Stimulated activated naive B cell treated with anti-CD40 and anti-IgM and Interleukin-4, amounts not matched to agents 10 μg/mL and 1 μg/mL and 100 μg/mL, for 72 hours (primary cell): ENCODE results near the gene SLAMF9.

Source experiments
- ATAC-seq, 2 donors: fragments of 150-1000 bp; cut with Tn5 transposase; replicated peaks; 2 replicates each; pipeline ENCODE4 v1.10.0; 2021; ENCODE audit warnings: moderate library complexity in 1 of 2
- DNase-seq: peaks from one replicate; pipeline ENCODE4 v3.0.0; 2021
- H3K27ac Mint-ChIP-seq: one replicate; pipeline ENCODE4 v1.8.0; 2022; ENCODE audit warnings: mild to moderate bottlenecking, mixed read lengths
- H3K27me3 Mint-ChIP-seq, 2 donors: one replicate each; pipeline ENCODE4 v1.8.0; 2022; ENCODE audit warnings: mixed read lengths in 2 of 2
- H3K36me3 Mint-ChIP-seq, 2 donors: one replicate each; pipeline ENCODE4 v1.8.0; 2022; ENCODE audit warnings: mixed read lengths in 2 of 2, mild to moderate bottlenecking in 1 of 2
- H3K4me1 Mint-ChIP-seq, 2 donors: one replicate each; pipeline ENCODE4 v1.8.0; 2022; ENCODE audit warnings: mixed read lengths in 2 of 2, mild to moderate bottlenecking in 1 of 2
- H3K4me3 Mint-ChIP-seq, 2 donors: one replicate each; pipeline ENCODE4 v1.8.0; 2022; ENCODE audit warnings: mild to moderate bottlenecking in 2 of 2, mixed read lengths in 2 of 2, moderate library complexity in 1 of 2
- H3K9me3 Mint-ChIP-seq, 2 donors: one replicate each; pipeline ENCODE4 v1.8.0; 2022; ENCODE audit warnings: mixed read lengths in 2 of 2, mild to moderate bottlenecking in 1 of 2

Gene SLAMF9

DNA sequence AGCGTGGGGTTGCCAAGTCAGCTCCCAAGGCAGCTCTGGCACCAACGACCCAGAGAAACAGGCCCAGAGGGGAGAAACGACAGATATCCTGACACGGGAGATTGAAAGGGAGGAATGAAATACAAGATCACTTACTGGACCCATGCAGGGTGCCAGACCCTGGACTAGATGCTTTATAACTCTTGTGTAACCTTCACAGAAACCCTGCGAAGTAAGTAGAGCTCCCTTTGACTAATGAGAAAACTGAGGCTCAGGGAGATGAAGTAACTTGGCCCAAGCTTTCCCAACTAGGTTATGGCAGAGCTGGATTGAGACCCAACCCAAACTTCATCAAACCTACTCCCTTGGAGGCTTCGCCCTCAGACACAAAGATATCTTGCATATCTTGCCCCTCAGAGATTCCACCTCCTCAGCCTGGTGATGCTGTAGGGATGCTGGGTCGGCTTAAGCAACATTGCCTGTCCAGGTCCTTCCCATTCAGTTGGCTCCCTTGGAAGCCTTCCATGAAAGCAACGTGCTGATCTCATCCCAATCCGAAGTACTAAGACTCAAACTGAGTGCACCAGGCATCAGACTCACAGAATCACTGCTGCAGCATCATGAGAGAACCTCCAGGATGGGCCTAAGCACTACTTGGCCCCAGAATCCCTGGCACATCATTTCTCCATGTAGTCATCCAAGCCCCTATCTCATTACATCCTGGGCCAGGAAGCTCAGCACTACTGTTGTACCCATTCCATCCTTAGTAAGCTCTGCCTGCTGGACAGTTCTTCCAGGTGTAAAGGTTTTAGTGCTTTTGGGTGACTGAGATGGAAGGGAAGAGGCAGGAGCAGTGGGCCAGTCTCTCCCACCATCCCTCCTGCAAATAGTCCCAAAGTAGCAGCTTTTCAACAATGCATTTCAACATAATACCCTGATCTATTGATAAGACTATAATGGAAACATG, 7.5 kb downstream of the SLAMF9 start:
- DNase-seq (no peak), ATAC-seq (no peak)
- Mint-ChIP-seq H3K4me3 (peak overlapping the region; percentile 74 to 81), H3K4me1 (peaks cover 15 to 36% of the 10 kb centered on the region in 2 donors), H3K27me3 (peaks cover 31 to 51% of the 10 kb centered on the region in 2 donors), H3K9me3 (no peaks in the 10 kb centered on the region), H3K27ac (no peak overlapping the region), H3K36me3 (no peaks in the 10 kb centered on the region)

DNA sequence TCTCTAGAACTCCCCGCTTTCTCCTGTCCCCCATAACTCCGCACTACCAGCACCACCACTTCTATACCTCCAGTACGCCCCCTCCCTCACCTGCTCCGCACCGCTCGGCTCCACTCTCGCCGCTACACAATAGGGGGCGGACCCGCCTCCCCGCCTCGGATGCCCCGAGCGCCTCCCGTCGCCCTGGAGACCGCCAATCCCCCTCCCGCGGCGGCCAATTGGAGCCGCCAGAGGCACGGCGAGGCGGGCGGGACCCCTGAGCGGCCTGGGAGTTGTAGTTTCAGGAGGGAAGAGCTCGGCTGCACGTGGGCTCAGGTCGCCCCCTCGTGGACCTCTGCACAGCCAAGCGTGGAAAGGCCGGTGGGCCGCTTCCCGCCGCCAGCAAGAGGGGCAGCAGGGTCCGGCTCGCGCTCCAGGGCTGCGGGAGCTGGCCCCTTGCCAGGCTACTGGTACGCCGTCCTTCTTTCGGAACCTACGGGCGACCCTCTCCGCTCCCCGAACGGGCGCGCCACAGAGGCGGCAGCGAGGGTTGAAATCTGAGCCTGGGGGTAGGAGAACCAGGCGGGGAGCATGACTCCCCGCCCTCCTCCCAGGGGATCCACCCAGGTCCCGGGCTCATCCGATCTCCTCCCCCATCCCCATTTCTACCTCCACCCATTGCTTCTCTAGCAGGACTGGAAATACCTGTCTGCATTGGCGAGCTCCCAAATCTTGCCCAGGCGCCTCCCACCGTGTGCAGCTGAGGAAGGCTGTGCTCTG, 8.4 kb downstream of the SLAMF9 start, which contains the start of gene IGSF9:
IGSF9 (minus strand) TSS at position 131 of the 759 bp plus-strand sequence. CDS start 2,159 bp downstream, outside the sequence.
- Mint-ChIP-seq H3K4me1 (peaks cover 16 to 36% of the 10 kb centered on the region in 2 donors), H3K9me3 (no peaks in the 10 kb centered on the region), H3K27me3 (peaks cover 25 to 43% of the 10 kb centered on the region in 2 donors), H3K36me3 (no peaks in the 10 kb centered on the region), H3K27ac (no peak within 1 kb of the TSS), H3K4me3 (peak within 1 kb of the TSS; percentile 74 to 81)
- DNase-seq (peak; percentile 47), ATAC-seq (peak; percentile 86 to 87)

GRCh38 chr1:159944623-159945455, 9.2 kb downstream of the SLAMF9 start:
- Mint-ChIP-seq H3K27me3 (peaks cover 23 to 40% of the 10 kb centered on the region in 2 donors), H3K4me1 (peaks cover 20 to 43% of the 10 kb centered on the region in 2 donors)

DNA sequence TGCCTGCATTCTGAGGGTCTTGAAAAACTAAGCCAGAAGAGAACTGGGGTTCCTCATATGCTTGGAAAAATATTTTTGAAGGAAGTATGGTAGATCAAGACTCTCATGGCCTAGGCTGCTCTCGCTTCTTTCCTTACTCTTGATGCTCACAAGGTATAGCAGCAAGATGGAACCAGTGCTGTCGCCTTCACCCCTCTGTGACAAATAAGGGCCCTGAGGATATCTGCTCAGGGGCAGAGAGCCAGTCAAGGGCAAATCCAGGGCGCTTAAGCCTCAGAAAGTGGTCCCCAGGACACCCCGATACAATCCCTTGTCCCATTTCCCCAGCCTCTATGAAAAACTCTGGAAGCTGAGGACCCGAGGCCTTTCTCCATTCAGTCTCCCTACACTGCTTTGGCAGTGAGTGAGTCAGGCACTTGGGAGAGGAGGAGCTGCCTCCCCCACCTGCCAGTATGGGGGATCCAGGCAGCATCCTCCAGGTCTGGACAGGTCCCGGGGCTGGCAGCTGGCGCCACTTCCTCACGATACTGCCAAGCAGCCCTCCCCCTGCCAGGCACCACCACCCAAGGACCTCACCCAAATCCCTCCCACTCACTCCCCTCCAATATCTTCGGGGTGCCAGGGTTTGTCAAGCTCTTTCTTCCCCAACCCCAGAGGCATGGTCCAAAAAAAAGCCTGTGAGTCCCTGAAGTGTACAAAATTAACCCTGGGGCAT, 10.0 kb downstream of the SLAMF9 start:
- Mint-ChIP-seq H3K36me3 (no peaks in the 10 kb centered on the region), H3K4me1 (peaks cover 22 to 50% of the 10 kb centered on the region in 2 donors), H3K9me3 (no peaks in the 10 kb centered on the region), H3K27ac (no peak overlapping the region), H3K4me3 (no peak overlapping the region), H3K27me3 (peaks cover 23 to 36% of the 10 kb centered on the region in 2 donors)
- ATAC-seq (no peak), DNase-seq (no peak)

More at GRCh38 chr1:159944623-159945455, 9.2 kb downstream of the SLAMF9 start:
- no peaks in the 10 kb centered on the region for H3K36me3 Mint-ChIP-seq
- H3K4me3 Mint-ChIP-seq: peak overlapping the region; percentile 74 to 81
- no peak overlapping the region for H3K27ac Mint-ChIP-seq
- no peak for ATAC-seq
- no peaks in the 10 kb centered on the region for H3K9me3 Mint-ChIP-seq
- no peak for DNase-seq

DNA sequence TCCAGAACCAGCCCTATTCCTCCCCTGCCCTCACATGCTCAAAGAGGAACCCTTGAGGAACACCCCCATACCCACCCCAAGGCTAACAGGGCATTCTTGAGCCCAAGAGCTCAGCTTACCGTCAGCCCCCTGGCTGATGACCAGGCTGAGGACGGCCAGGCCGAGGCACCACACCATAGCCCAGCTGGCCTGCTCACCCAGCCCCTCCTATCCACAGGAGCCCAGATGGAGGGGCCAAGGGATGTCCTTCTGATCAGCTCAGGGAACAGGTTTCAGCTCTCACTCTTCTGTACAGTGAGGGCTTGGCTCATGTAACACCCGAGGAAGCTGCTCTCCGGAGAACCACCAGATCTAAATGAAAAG, 10.8 kb downstream of the SLAMF9 start:
- H3K36me3 Mint-ChIP-seq: no peaks in the 10 kb centered on the region
- H3K4me3 Mint-ChIP-seq: no peak overlapping the region

GRCh38 chr1:159942632-159943277, 11.3 kb downstream of the SLAMF9 start:
- Mint-ChIP-seq H3K9me3 (no peaks in the 10 kb centered on the region), H3K36me3 (no peaks in the 10 kb centered on the region), H3K4me1 (peaks cover 33 to 63% of the 10 kb centered on the region in 2 donors), H3K4me3 (no peak overlapping the region), H3K27me3 (peaks cover 23 to 29% of the 10 kb centered on the region in 2 donors), H3K27ac (no peak overlapping the region)
- ATAC-seq (no peak), DNase-seq (no peak)

More for the DNA sequence above, 10.8 kb downstream of the SLAMF9 start:
- DNase-seq (no peak), ATAC-seq (no peak)
- Mint-ChIP-seq H3K27ac (no peak overlapping the region), H3K27me3 (peaks cover 23 to 33% of the 10 kb centered on the region in 2 donors), H3K4me1 (peaks cover 29 to 58% of the 10 kb centered on the region in 2 donors), H3K9me3 (no peaks in the 10 kb centered on the region)

GRCh38 chr1:159941591-159942560, 12.2 kb downstream of the SLAMF9 start:
- DNase-seq (no peak), ATAC-seq (no peak)
- Mint-ChIP-seq H3K36me3 (no peaks in the 10 kb centered on the region), H3K4me3 (no peak overlapping the region), H3K27ac (no peak overlapping the region), H3K4me1 (peaks cover 42 to 72% of the 10 kb centered on the region in 2 donors), H3K27me3 (peaks cover 23 to 29% of the 10 kb centered on the region in 2 donors), H3K9me3 (no peaks in the 10 kb centered on the region)

DNA sequence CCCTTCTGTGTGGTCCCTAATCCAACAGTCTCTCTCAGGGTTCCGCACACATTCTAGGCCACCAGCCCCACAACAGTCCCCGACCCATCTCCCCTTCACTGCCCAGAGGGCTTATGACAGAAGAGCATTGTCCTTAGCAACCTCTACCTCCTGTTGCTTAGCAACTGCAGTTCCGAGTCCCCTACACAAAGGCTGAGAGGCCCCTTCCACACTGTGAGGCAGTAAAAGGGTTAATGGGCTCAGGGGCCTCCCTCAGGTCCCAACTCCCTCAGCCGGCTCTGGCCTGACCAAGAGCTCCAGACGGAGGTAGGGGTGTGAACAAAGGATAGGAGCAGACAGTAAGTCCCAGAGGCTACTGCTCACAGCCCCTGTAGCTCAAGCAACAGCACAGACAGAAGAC, 12.9 kb downstream of the SLAMF9 start:
- Mint-ChIP-seq H3K9me3 (no peaks in the 10 kb centered on the region), H3K27me3 (peaks cover 23 to 28% of the 10 kb centered on the region in 2 donors), H3K4me1 (peaks cover 48 to 79% of the 10 kb centered on the region in 2 donors), H3K27ac (no peak overlapping the region), H3K4me3 (no peak overlapping the region), H3K36me3 (no peaks in the 10 kb centered on the region)
- DNase-seq (no peak), ATAC-seq (no peak)

GRCh38 chr1:159940006-159940620, 13.9 kb downstream of the SLAMF9 start:
- H3K4me3 Mint-ChIP-seq: no peak overlapping the region
- no peak overlapping the region for H3K27ac Mint-ChIP-seq
- no peaks in the 10 kb centered on the region for H3K36me3 Mint-ChIP-seq
- DNase-seq (no peak), ATAC-seq (no peak)
- H3K27me3 Mint-ChIP-seq: peaks cover 17 to 18% of the 10 kb centered on the region in 2 donors
- no peaks in the 10 kb centered on the region for H3K9me3 Mint-ChIP-seq
- peaks cover 50 to 79% of the 10 kb centered on the region in 2 donors for H3K4me1 Mint-ChIP-seq

DNA sequence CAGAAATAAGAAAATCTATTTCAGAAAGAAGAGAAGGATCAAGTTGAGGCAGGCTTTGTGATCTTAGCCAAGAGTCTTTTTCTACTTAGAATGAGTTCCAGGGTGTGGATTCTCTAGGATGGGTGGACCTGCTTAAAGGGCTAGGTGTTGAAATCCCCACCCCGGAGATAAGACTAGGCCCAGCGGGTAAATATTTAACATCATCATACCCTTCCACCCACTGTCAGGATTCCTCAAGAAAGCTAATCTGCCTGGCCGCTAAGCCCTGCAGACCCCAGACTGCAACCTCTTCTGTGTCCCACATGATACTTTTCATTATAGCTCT, 14.4 kb downstream of the SLAMF9 start:
- no peaks in the 10 kb centered on the region for H3K36me3 Mint-ChIP-seq
- ATAC-seq: no peak
- no peak overlapping the region for H3K27ac Mint-ChIP-seq
- DNase-seq: no peak
- peaks cover 45 to 77% of the 10 kb centered on the region in 2 donors for H3K4me1 Mint-ChIP-seq
- no peak overlapping the region for H3K4me3 Mint-ChIP-seq
- peaks cover 13% of the 10 kb centered on the region in 2 donors for H3K27me3 Mint-ChIP-seq
- no peaks in the 10 kb centered on the region for H3K9me3 Mint-ChIP-seq

DNA sequence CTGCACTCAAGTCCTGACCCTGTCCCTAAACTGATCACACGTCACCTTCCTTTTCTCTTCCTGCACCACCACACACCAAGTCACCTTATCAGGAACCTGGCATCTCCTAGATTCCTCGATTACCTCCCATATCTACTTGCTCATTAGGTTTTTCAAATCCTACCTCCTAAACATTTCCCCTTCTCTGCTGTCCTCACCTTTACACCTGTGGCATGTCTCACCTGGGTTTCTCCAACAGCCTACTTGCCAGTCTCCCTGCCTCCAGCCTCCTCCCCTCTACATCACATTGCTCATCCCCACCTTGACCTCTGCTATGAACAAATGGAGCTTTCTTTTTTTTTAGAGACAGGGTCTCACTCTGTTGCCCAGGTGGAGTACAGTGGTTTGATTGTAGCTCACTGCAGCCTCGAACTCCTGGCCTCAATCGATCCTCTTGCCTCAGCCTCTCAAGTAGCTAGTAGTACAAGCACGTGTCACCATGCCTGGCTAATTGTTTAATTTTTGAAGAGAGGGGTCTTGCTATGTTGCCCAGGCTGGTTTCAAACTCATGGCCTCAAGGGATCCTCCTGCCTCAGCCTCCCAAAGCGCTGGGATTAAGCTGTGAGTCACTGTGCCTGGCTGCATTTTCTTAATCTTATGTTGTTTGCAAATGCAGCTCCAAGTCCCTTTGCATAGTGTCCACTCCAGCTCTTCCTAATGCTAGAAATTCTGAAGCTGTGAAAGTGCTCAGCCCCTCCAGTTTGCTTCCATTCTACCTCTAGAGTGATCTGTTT, 14.9 kb downstream of the SLAMF9 start:
- no peak for ATAC-seq
- Mint-ChIP-seq H3K27me3 (peaks cover 7 to 8% of the 10 kb centered on the region in 2 donors), H3K27ac (peak overlapping the region; percentile 6), H3K9me3 (no peaks in the 10 kb centered on the region), H3K36me3 (no peaks in the 10 kb centered on the region), H3K4me3 (no peak overlapping the region), H3K4me1 (peaks cover 47 to 75% of the 10 kb centered on the region in 2 donors)
- DNase-seq: no peak
